MCF 10A (cell line): ENCODE results near the gene ARHGEF19. TPM values are rescaled to one million over a fixed set of nuclear protein-coding genes. Genes with fewer than 3 reads are reported as not detected.

Source experiments
- BruUV-seq: library from RNA; stranded (reverse); fragments of 400-500 nt; replicated peaks from 2 replicates; lab custom pipeline; 2021; lab: Mats Ljungman, UMichigan
- CTCF ChIA-PET: fragments of 300-600 bp; sonication (Branson Sonifier 250); formaldehyde crosslinking; extraction: SDS; loops from one replicate; lab custom pipeline; 2021; ENCODE audit warnings: antibody characterized with exemption, inconsistent platforms; lab: Yijun Ruan, JAX
- POLR2A ChIA-PET: fragments of 300-600, 350-650 bp; sonication (Branson Sonifier 250); formaldehyde crosslinking; extraction: SDS; loops from one replicate; lab custom pipeline; 2020; ENCODE audit warnings: antibody characterized with exemption, inconsistent platforms; lab: Yijun Ruan, JAX
- DNase-seq: peaks from one replicate; pipeline ENCODE4 v3.0.0-alpha.2; 2018; ENCODE audit not compliant: unreplicated experiment
- H3K27ac Mint-ChIP-seq: one replicate; pipeline ENCODE4 v1.8.0; 2022; ENCODE audit warnings: mild to moderate bottlenecking, low read depth, mixed read lengths; ENCODE audit not compliant: unreplicated experiment
- H3K27me3 Mint-ChIP-seq: one replicate; pipeline ENCODE4 v1.8.0; 2022; ENCODE audit warnings: mixed read lengths; ENCODE audit not compliant: insufficient read depth, unreplicated experiment
- H3K36me3 Mint-ChIP-seq: one replicate; pipeline ENCODE4 v1.8.0; 2022; ENCODE audit warnings: mild to moderate bottlenecking, moderate library complexity, mixed read lengths; ENCODE audit not compliant: insufficient read depth, unreplicated experiment
- H3K4me1 Mint-ChIP-seq: one replicate; pipeline ENCODE4 v1.8.0; 2022; ENCODE audit warnings: mixed read lengths; ENCODE audit not compliant: insufficient read depth, unreplicated experiment
- H3K4me3 Mint-ChIP-seq: one replicate; pipeline ENCODE4 v1.8.0; 2022; ENCODE audit warnings: mild to moderate bottlenecking, moderate library complexity, mixed read lengths; ENCODE audit not compliant: unreplicated experiment
- H3K9me3 Mint-ChIP-seq: one replicate; pipeline ENCODE4 v1.8.0; 2022; ENCODE audit warnings: mixed read lengths; ENCODE audit not compliant: unreplicated experiment
- CTCF ChIP-seq: fragments of 200-600 bp; IDR thresholded peaks from one replicate; pipeline ENCODE4 v1.8.0; 2022; ENCODE audit warnings: antibody characterized with exemption, mild to moderate bottlenecking; ENCODE audit not compliant: unreplicated experiment
- intact Hi-C: fragments of 100-400 bp; cut with micrococcal nuclease; formaldehyde crosslinking; loops from 2 replicates; pipeline ENCODE4 v1.14.1; 2022
- total RNA-seq: library from RNA; stranded (reverse); gene quantifications from 2 replicates; pipeline ENCODE4 v1.2.3, GENCODE V29; 2022

Gene ARHGEF19
- total RNA-seq, 1 experiment from 2014 or later, result 1.9 TPM

- CTCF ChIA-PET, result interaction anchor here (0.5 to 1.5 kb wide), 4 partner anchors 9 to 638 kb away, joined by 3 to 4 read pairs (median 4); partner anchors contain the start of gene UQCRHL
- DNase-seq, result no peak
- intact Hi-C loops, result no loop called here
- Mint-ChIP-seq H3K27me3 (no peaks in the 10 kb centered on the region), H3K4me1 (peaks cover 32% of the 10 kb centered on the region), H3K36me3 (peaks cover 67% of the 10 kb centered on the region), H3K4me3 (no peak overlapping the region), H3K27ac (no peak overlapping the region), H3K9me3 (no peaks in the 10 kb centered on the region)
- BruUV-seq, result no TSS peak
- POLR2A ChIA-PET, result interaction anchor here (1.4 kb wide), 1 partner anchor 16 kb away, joined by 5 read pairs; the partner anchor contains the start of gene CPLANE2
- TF ChIP-seq CTCF, result no peak
Observed at GRCh38 chr1:16253332-16253922, 41.0 kb upstream of the ARHGEF19 start.

- no peak overlapping the region for H3K27ac Mint-ChIP-seq
- H3K4me3 Mint-ChIP-seq, result no peak overlapping the region
- TF ChIP-seq CTCF, result no peak
- intact Hi-C loops, result no loop called here
- ChIA-PET POLR2A (interaction anchor here (2.1 kb wide), 1 partner anchor 99 kb away, joined by 5 read pairs; the partner anchor contains the start of gene FBXO42), CTCF (no interaction called here)
- no peaks in the 10 kb centered on the region for H3K27me3 Mint-ChIP-seq
- H3K9me3 Mint-ChIP-seq, result no peaks in the 10 kb centered on the region
- DNase-seq, result no peak
- peaks cover 35% of the 10 kb centered on the region for H3K4me1 Mint-ChIP-seq
- no TSS peak for BruUV-seq
- peaks cover 68% of the 10 kb centered on the region for H3K36me3 Mint-ChIP-seq
Observed at GRCh38 chr1:16252912-16253311, 40.5 kb upstream of the ARHGEF19 start.

- no peak for DNase-seq
- intact Hi-C loops, result no loop called here
- Mint-ChIP-seq H3K9me3 (no peaks in the 10 kb centered on the region), H3K36me3 (peaks cover 73% of the 10 kb centered on the region), H3K27ac (peak overlapping the region; percentile 88), H3K4me1 (peaks cover 38% of the 10 kb centered on the region), H3K27me3 (no peaks in the 10 kb centered on the region), H3K4me3 (no peak overlapping the region)
- ChIA-PET CTCF (no interaction called here), POLR2A (interaction anchor here (2.1 kb wide), 1 partner anchor 101 kb away, joined by 5 read pairs; the partner anchor contains the start of gene FBXO42)
- no TSS peak for BruUV-seq
- TF ChIP-seq CTCF, result no peak
Observed at GRCh38 chr1:16251381-16251780, 38.9 kb upstream of the ARHGEF19 start.

- H3K4me1 Mint-ChIP-seq, result peaks cover 38% of the 10 kb centered on the region
- no peak for DNase-seq
- ChIA-PET CTCF (no interaction called here), POLR2A (interaction anchor here (1.0 to 2.1 kb wide), 2 partner anchors 70 to 102 kb away, joined by 4 to 5 read pairs; partner anchors contain the start of gene FBXO42)
- H3K36me3 Mint-ChIP-seq, result peaks cover 73% of the 10 kb centered on the region
- H3K27ac Mint-ChIP-seq, result peak overlapping the region; percentile 88
- TSS peak; percentile 15 for BruUV-seq
- no peaks in the 10 kb centered on the region for H3K9me3 Mint-ChIP-seq
- no peak for TF ChIP-seq CTCF
- H3K27me3 Mint-ChIP-seq, result no peaks in the 10 kb centered on the region
- H3K4me3 Mint-ChIP-seq, result no peak overlapping the region
- intact Hi-C loops, result no loop called here
Observed at GRCh38 chr1:16250524-16251251, 38.2 kb upstream of the ARHGEF19 start.
